SK-N-MC (cell line): ENCODE data around the gene COL27A1.

Experiments
- DNase-seq: peaks from one replicate; pipeline ENCODE4 v3.0.0-alpha.2; 2011; ENCODE audit warnings: low read depth, low spot score
- H3K27ac ChIP-seq: fragments of 200-600 bp; sonication (generic); 2 replicates; pipeline ENCODE4 v1.5.1; 2016; ENCODE audit warnings: mixed run types
- H3K36me3 ChIP-seq: fragments of 200-600 bp; sonication (generic); 2 replicates; pipeline ENCODE4 v1.6.1; 2017; ENCODE audit warnings: antibody characterized with exemption, low read length, mixed read lengths; ENCODE audit not compliant: insufficient read depth
- H3K4me3 ChIP-seq: fragments of 200-600 bp; sonication (generic); 2 replicates; pipeline ENCODE4 v1.5.1; 2016
- H3K9ac ChIP-seq: fragments of 200-600 bp; sonication (generic); 2 replicates; pipeline ENCODE4 v1.8.0; 2017; ENCODE audit warnings: mixed run types, mixed read lengths; ENCODE audit not compliant: insufficient read length
- H3K9me3 ChIP-seq: fragments of 200-600 bp; sonication (generic); 2 replicates; pipeline ENCODE4 v1.6.1; 2017; ENCODE audit warnings: low read depth, mild to moderate bottlenecking, antibody characterized with exemption, low read length, moderate library complexity, mixed read lengths
- EZH2 ChIP-seq: fragments of 200-600 bp; sonication (generic); IDR thresholded peaks from one replicate; pipeline ENCODE4 v1.6.1; 2017; ENCODE audit warnings: antibody characterized with exemption
- FOXP2 ChIP-seq: optimal IDR thresholded peaks from 2 replicates; pipeline ENCODE3; 2011; ENCODE audit warnings: mild to moderate bottlenecking, moderate library complexity; ENCODE audit not compliant: insufficient read depth; ENCODE audit errors: extremely low read length, control extremely low read depth
- POLR2AphosphoS5 ChIP-seq: IDR thresholded peaks from 2 replicates; pipeline ENCODE4 v1.6.1; 2012; ENCODE audit warnings: mild to moderate bottlenecking, low read depth, low read length, borderline replicate concordance

The COL27A1 gene

DNA sequence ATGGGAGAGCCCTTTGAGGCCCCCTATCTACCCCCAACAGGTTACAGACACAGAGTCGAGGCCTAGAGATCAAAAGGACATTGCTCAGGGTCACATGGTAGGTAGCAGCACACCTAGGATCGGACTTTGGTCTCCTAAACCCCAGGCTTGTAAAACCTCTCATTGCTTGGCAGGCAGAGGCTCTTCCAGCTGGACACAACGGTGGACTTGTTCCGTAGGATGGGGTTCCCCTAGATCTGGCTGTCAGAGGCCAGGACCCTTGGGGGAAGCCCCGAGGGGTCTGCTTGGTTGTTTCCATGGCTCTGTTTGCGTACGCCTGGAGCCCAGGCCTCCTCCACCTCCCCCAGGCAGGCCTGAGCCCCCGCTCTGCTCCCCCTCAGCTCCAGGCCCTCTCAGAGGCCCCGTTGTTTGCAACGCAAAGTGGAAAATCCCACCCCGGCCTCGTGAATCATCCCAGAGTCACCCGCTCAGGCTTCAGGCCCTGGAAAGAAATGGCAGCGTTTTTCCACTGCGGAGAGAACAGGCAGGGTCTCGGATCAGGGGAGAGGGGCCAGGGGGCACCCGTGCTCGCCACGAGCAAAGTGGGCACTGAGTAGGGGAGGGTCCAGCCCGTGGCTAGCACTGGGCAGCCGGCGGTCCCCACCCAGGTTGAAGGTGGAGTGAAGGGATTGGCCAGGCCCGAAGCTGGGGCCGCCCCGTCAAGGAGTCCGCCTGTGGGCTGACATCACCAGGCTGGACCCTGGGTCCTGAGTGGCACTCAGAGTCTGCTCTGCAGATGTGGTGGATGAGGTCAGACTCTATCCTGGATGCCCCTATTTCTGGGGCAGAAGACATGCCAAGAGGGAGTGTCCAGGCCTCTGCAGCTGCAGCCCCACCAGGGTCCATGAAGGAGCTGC lies 19.8 kb downstream of the COL27A1 start:
- Histone ChIP-seq H3K27ac (no peak overlapping the region), H3K9me3 (no peaks in the 10 kb centered on the region), H3K9ac (no peak overlapping the region), H3K36me3 (no peaks in the 10 kb centered on the region), H3K4me3 (no peak overlapping the region)
- DNase-seq = no peak
- TF ChIP-seq FOXP2 = no peak
- TF ChIP-seq EZH2 = no peak
- TF ChIP-seq POLR2AphosphoS5 = no peak

DNA sequence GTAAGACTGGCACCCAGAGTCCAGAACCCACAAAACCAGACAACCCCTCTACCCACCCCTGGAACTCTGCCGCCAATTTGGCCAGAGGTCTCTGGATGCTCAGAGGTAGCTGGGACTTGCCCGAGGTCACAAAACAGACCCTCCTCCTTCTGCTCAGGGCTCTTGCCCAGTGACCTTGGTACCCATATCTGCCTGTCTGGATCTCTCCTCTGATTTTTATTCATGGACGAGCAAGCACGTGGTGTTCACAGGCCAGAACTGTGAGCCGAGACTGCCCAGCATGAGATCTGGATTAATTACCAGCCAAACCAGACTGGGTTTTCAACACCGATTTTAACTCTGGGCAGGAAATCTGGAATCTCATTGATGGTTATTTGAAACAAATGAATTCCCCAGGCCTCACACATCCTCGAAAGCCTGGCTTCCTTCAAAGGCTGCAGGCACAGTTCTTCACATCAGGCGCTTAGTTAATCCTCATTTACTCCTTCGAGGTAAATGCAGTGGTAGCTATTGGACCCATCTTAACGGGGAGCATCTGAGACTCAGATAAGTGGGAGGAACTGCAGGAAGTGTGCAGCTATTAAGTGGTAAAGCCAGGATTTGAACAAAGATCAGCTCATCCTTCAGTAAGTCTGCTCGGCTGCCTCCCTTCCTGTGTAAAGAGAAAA lies 21.4 kb downstream of the COL27A1 start:
- DNase-seq = no peak

DNA sequence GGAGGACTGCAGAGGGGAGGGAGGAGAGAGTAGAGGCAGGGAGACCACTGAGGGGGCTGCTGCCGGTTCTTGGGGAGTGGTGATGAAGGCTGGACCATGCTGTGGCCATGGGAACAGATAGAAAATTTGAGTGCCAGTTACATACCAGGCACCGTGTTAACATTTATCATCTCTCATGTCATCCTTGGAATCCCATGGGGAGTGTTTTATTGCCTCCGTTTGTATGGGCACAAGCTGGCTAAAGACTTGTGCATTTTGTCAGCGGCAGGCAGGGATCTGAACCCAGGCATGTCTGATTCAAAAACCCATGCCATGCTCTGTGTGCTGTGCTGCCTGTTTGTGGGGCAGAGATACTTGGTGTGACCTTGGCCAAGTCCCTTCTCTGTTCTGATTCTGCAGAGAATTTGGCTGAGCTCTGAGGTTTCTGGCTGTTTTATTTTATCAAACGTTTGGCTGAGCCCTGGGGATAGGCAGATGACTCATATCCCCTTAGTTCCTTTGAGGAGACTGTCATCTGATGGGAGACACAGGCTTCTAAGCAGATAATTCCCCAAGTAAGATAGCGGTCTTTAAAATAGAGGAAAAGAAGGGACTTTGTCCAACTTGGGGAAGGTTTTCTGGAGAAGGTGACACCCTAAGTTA lies 22.2 kb downstream of the COL27A1 start:
- Histone ChIP-seq H3K4me3 (no peak overlapping the region), H3K9me3 (no peaks in the 10 kb centered on the region), H3K36me3 (no peaks in the 10 kb centered on the region), H3K9ac (no peak overlapping the region), H3K27ac (no peak overlapping the region)
- no peak for TF ChIP-seq FOXP2
- no peak for TF ChIP-seq EZH2
- no peak for TF ChIP-seq POLR2AphosphoS5
- no peak for DNase-seq

More for the DNA sequence above, 21.4 kb downstream of the COL27A1 start:
- Histone ChIP-seq H3K9ac (no peak overlapping the region), H3K27ac (no peak overlapping the region), H3K9me3 (no peaks in the 10 kb centered on the region), H3K36me3 (no peaks in the 10 kb centered on the region), H3K4me3 (no peak overlapping the region)
- no peak for TF ChIP-seq FOXP2
- TF ChIP-seq EZH2 = no peak
- TF ChIP-seq POLR2AphosphoS5 = no peak

DNA sequence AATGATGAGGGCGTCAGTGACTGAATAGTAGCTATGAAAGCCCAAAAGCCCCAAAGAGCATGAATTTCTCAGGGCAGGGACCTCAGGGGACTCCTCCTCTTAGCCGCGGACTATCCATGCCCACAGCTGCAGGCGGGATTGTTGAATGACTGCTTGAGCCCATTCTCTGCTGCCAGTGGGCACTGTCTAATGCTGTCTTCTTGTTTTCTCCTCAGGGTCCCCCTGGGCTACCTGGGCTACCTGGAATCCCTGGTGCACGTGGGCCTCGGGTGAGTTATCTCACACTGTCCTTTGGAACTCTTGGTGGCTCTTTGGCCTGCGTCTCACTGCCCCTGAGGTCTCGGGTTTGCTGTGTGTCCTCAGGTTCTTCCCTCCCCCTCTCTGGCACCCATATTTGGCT lies 22.7 kb downstream of the COL27A1 start:
- no peak for DNase-seq
- no peaks in the 10 kb centered on the region for H3K36me3 ChIP-seq
- H3K9me3 ChIP-seq = no peaks in the 10 kb centered on the region
- no peak overlapping the region for H3K27ac ChIP-seq
- no peak overlapping the region for H3K9ac ChIP-seq
- TF ChIP-seq FOXP2 (no peak), POLR2AphosphoS5 (no peak), EZH2 (no peak)
- no peak overlapping the region for H3K4me3 ChIP-seq

DNA sequence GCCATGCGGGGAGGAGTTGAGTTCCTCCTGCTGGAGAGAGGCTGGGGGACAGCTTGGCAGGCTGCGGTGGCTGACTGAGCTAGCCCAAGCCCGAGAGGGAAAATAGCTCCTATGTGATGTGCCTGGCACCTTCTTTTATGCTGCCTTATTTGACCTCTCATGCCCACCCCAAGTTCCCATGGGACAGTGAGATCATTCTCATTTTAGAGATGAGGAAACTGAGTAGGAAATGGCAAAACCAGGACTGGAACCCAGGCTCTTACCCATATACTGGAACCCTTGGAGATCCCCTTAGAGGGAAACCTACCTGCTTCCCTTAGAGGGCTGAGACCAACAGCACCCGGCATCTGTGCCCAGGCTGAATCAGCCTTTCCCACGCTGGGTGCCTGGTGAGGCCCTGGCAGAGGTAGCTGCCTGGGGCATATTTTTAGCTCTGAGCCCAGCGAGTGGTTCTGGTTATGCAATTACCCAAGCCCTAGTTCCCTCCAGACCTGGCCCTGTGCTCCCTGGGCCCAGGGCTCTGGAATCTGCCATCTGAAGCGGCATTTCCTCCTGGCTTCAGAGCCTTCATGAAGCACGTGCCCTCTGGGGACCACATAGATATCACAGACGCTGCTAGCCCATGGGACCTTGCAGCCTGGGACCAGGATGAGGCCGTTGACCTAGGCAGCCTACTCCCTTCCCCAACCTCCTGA lies 23.6 kb downstream of the COL27A1 start:
- no peaks in the 10 kb centered on the region for H3K36me3 ChIP-seq
- no peak overlapping the region for H3K27ac ChIP-seq
- TF ChIP-seq POLR2AphosphoS5 (no peak), EZH2 (no peak), FOXP2 (no peak)
- no peak for DNase-seq
- H3K9ac ChIP-seq = no peak overlapping the region
- no peaks in the 10 kb centered on the region for H3K9me3 ChIP-seq
- no peak overlapping the region for H3K4me3 ChIP-seq

DNA sequence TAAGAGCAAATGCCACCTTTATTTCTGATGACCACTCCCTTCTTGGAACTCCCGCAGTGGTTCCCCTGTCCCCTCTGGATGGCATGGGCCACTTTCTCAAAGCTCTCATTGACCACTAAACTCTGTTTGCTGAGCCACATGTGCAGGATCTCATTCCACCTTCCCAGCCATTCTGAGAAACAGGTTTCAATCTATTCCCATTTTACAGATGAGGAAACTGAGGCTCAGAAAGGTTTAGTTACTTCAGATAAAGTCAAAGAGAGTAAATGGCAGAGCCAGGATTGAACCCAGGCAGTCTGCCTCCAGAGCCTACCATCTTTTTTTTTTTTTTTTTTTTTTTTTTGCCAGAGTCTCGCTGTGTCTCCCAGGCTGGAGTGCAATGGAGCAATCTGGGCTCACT lies 24.2 kb downstream of the COL27A1 start:
- TF ChIP-seq POLR2AphosphoS5 = no peak
- no peak for TF ChIP-seq EZH2
- TF ChIP-seq FOXP2 = no peak
- Histone ChIP-seq H3K9me3 (no peaks in the 10 kb centered on the region), H3K4me3 (no peak overlapping the region), H3K9ac (no peak overlapping the region), H3K36me3 (no peaks in the 10 kb centered on the region), H3K27ac (no peak overlapping the region)
- no peak for DNase-seq

DNA sequence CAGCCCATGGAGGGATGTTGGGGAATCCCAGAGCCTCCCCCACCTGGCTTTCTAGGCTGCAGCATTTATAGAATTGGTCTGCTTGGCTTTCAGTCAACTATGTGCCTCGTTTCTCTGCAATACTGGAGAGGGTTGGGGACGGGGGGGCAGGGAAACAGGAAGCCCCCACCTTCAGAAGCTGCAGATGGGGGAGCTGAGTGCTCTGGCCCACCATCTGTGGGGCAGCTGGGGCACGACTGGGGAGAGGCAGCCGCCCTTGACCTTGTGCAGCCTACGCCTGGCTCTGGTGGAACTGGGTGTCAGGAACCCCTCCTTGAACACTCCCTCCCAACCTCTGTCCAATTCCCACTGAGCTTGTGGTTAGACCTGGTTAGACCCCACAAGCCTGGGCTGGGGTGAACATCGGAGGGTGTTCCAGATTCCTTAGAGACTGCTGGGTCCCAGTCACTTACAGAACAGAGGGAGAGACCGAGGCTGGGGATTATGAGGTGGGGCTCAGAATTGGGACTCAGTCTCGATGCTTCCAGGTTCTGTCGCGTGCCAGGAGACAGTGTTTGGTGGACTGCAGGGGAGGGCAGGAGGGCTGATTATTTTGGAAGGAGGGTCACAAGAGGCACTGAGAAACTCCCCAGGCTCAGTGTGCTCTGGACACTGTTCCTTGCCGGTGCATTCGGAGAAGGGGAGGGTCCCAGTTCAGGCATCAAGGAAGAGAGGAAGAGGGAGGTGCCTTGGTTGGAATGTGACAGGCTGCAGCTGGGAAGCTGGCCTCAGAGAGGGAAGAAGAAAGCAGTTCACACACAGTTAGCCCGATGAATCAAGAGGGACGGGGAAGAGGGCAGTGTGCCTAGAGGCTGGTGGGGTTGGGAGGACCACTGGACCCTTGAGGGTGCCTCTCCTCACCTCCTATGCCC lies 25.6 kb downstream of the COL27A1 start:
- H3K9ac ChIP-seq = no peak overlapping the region
- H3K36me3 ChIP-seq = no peaks in the 10 kb centered on the region
- H3K4me3 ChIP-seq = no peak overlapping the region
- DNase-seq = no peak
- no peak overlapping the region for H3K27ac ChIP-seq
- H3K9me3 ChIP-seq = no peaks in the 10 kb centered on the region
- no peak for TF ChIP-seq EZH2
- no peak for TF ChIP-seq POLR2AphosphoS5
- no peak for TF ChIP-seq FOXP2
